ENCODE data around the gene CCDC158.
"Not testable (repeated sequence)": the region's sequence is repeated elsewhere in the genome, so short reads cannot be mapped to it uniquely, and the experiment has no call there.

CCDC158 gene

DNA sequence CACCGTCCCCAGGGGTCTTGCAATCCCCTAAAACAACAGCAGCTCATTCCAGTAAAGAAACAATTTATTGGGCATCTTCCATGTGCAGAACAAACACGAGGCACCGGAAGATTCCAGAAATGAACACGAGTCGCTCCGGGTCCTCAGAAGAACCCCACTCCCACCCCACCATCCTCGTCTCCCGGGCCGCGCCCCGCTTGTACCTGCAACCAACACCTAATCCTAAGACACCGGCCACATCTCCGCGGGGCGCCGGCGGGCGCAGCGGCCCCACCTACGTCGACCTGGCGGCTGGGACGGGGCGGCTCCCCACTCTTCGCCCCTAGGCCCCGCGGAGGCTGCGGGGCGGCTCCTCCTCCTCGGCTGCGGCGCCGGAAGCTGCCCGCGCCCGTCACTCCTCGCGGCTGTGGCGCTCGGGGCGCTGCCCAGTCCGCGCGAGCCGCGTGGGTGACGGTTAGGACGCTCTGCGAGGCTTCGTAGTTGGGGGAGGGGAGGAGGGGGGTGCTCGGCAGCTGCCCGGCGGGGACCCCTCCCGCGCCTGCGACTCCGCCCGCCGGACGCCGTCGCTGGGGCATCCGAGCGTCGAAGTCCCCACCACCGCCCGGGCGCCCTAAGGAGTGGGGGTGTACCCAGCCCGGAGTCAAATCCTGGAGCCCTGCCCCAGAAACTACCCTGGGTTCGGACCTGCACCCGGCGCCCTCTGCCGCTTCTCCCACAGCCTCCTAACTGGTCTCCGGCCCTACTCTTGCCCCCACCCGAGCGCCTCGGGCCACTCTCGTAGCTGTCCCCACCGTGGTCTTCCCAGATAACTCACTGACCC is at the start of gene CCDC158:
TSS of gene CCDC158 (minus strand) at position 380 of the 820 bp plus-strand sequence. CDS start 17,934 bp downstream, outside the sequence.
- no peak for DNase-seq

DNA sequence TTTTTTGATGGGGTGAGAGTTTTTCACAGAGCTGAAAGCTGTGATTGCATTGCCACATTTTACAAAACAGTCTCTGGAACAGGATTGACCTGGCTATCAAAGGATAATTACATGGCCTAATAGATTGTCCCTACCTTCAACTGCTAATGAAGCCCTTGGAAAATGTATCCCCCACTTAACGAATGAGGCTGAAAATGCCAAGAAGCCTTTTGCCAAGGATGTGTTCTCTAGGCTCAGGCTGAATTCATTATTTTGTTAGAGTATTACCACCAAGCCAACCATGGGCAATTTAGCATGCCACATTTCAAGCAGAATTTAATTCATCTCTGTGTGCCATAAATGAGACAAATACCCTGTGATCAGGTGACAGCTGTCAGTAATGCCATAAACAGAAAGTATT is 49.6 kb upstream of the CCDC158 start:
- DNase-seq = no peak

GRCh38 chr4:76470064-76470463 is 49.1 kb upstream of the CCDC158 start:
- DNase-seq = no peak

DNA sequence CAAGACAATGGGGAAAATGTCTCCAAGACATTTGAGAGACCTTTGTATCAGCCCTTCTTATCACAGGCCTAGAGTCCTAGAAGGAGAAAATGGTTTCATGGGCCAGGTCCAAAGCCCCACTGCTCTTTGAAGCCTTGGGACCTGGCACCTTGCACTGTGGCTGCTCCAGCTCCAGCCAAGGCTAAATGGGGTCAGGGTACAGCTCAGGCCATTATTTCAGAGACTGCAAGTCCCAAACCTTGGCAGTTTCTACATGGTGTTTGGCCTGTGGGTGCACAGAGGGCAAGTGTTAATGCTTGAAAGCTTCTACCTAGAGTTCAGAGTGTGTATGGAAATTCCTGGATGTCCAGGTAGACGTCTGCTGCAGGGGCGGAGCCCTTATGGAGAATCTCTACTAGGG is 42.6 kb upstream of the CCDC158 start:
- no peak for DNase-seq

- DNase-seq = no peak
Observed at GRCh38 chr4:76459291-76459723, 38.4 kb upstream of the CCDC158 start.

GRCh38 chr4:76458825-76459224 is 37.9 kb upstream of the CCDC158 start:
- no peak for DNase-seq

DNA sequence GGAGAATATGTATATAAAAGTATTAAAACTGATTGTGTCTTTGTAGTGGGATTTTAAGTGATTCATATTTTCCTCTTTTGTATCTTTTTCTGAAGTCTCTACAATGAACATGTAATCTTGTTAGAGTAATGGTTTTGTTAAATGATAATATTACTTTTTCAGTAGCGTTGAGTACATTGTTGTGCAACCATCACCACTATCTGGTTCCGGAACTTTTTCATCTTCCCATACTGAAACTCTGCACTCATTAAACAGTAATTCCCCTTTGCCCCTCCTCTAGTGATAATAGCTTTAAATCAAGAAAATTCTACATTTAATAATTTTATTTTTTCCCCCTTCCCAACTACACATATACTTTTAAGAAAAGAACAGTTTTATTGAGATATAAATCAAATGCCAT is 37.4 kb upstream of the CCDC158 start:
- DNase-seq = no peak

- no peak for DNase-seq
Observed at GRCh38 chr4:76457885-76458284, 36.9 kb upstream of the CCDC158 start.

GRCh38 chr4:76454073-76454472 is 33.1 kb upstream of the CCDC158 start:
- not testable (repeated sequence) for DNase-seq

DNA sequence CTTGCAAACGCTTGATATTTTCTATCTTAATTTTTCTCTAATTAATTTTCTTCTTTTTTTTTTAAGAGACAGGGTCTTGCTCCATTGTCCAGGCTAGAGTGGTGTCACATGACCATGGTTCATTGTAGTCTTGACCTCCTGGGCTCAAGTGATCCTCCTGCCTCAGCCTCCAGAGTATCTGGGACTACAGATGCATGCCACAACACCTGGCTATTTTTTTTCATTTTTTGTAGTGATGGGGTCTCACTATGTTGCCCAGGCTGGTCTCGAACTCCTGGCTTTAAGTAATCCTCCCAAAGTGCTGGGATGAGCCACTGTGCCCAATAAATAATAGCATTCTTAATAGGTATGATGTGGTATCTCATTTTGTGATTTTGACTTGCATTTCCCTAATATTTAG is 32.3 kb upstream of the CCDC158 start:
- DNase-seq = no peak

DNA sequence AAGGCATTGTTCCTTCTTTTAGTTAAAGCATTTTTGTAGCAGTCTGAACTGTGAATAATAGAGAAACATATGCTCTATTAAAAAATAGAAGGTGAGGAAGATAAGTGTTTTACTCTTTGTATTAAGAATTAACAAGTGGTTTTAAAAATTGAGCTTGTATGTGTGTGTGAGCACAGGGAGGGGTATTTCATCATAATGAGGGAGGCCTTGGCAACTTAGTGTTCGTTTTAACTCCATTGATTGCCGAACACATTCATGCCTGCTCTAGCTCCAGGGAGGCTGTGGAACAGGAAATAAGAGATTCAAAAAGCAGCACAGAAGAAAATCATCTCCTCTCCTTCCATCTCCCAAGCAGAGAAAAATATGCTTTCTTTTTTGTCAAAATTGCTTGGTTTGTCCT is 28.9 kb upstream of the CCDC158 start:
- DNase-seq = no peak

DNA sequence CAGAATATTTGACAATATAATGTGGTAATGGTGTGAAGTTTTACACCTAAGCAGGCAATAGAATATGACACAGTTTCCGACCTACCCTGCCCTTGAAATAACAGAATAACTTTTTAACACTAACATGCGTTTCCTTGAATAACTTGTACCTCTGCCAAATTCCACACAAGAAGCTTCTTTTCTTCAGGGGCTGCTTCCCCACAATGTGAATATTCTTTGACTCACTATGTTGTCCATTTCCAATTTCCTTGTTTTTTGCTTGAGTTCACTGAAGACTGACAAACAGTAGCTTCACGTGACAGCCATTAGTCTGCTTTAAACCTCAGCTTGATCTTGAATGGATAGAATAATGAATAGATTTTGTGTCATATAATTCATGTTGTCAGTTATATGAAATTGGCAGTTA is 28.4 kb upstream of the CCDC158 start:
- no peak for DNase-seq

DNA sequence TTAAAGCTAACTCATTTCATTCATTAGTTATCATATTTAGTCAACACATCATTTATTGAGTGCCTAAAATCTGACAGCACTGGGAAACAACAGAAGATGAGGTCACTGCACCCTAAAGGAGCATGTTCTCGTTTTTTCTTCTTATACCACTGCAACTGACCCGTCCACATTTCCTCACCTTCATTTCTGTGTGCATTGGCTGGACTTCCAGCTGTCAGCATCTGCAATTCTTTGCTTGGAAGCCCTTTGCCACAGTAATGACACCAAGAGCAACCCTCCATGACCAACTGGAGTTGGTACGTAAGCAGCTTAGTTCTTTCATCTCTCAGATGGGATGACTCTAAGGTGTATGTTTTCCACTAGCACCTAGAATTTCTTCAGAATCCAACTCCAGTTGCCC is 27.3 kb upstream of the CCDC158 start:
- DNase-seq = no peak

DNA sequence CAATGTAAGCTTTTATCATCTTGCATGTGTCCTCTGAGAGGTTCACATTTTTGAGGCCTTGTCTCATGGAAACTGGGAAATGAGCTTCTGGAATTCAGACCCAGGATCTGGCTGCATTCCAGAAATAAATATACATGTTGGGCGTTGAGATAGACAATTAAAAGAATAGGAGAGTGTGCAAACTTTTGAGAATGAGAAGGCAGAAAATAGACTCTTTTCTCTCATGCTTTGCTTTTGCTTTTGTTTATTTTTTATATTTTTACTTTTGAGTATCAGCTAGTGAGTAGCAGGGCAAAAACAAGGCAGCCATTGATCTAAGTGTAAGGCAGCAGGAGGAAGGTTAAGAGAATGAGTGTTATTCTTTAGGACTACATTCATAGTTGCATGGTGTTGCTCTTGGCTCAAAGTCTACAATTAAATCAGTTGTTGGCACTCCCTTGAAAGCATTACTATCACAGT is 26.5 kb upstream of the CCDC158 start:
- DNase-seq = no peak

GRCh38 chr4:76445911-76446310 is 25.0 kb upstream of the CCDC158 start:
- DNase-seq = no peak

GRCh38 chr4:76443376-76443775 is 22.4 kb upstream of the CCDC158 start:
- DNase-seq = no peak

- DNase-seq = no peak
Observed at GRCh38 chr4:76442807-76443206, 21.9 kb upstream of the CCDC158 start.

DNA sequence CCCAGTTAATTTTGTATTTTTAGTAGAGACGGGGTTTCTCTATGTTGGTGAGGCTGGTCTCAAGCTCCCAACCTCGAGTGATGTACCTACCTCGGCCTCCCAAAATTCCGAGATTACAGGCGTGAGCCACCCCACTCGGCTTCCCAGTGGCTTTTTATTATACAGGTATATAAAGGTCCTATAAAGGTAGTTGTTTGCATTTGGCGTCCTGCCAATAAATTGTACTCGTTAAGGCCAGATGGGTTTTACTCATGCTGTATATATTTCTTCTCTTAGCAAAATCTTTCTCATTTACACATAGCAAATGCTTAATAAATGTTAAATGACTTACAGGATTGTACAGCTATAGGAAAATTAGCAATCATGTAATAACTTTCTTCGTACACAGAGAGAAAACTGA is 20.9 kb upstream of the CCDC158 start:
- DNase-seq = no peak

DNA sequence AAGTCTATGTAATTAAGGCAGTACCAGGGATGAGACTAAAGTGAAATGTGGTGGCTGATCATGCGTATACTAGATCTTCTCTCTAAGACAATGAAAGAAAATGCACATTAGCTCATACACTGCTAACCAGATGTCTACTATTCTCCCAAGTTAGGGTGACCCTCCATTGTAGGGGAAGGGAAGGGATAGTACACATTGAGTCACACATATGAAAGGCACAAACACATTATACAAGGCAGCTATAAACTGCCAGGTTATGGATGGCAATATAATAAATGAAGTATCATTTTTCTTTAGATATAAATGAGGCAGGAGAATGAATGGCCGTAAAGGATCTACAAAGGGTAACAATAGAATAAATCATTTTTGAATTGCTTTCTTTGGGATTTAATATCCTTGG is 18.6 kb upstream of the CCDC158 start:
- no peak for DNase-seq

- no peak for DNase-seq
Observed at GRCh38 chr4:76435528-76436319, 14.8 kb upstream of the CCDC158 start.

- DNase-seq = no peak
Observed at GRCh38 chr4:76434901-76435527, 14.1 kb upstream of the CCDC158 start, which contains the start of gene SHROOM3. Gene SHROOM3 (plus strand): TSS chr4:76435229. CDS start chr4:76436053, 824 bp downstream.

DNA sequence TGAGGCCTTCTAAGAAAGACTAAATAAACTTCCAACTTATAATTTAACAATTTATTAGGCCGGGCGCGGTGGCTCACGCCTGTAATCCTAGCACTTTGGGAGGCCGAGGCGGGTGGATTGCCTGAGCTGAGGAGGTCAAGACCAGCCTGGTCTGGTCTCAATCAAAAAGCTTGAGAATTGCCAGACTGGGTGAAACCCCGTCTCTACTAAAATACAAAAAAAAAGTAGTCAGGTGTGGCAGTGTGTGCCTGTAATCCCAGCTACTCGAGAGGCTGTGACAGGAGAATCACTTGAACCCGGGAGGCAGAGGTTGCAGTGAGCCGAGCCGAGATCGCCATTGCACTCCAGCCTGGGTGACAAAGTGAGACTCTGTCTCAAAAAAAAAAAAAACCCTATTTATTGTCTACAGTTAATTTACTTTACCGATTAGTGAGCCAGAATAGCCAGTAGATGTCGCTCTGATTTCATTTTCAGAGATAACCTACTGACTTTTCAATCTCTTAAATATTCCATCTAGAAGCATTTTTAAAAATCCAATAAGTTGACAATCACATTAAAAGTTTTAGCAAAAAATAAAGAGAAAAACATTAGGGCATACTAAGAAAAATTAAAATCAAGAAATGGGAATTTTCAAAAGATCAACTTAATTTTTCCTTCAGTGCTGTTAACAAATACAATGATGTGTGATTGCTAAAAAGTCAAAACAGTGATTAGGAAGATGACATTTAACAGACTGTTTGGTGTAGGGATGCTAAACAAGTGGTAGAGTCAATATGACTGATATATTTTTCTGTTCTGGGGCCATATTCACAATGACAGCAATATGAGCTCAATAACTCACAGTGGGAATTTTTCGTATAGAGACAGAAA is 9.8 kb upstream of the CCDC158 start:
- DNase-seq = peak; percentile 63 to 71
